CD14-positive monocyte (primary cell): Measurements from ENCODE around the gene PPP2R2C. TPM values are rescaled to one million over a fixed set of nuclear protein-coding genes. Genes with fewer than 3 reads are reported as not detected.

Source experiments
- DNase-seq, 3 donors: peaks; one replicate each; pipeline ENCODE4 v3.0.0-alpha.2; 2011 to 2022
- H2AFZ ChIP-seq: 2 replicates; pipeline ENCODE4 v1.6.0; 2012; ENCODE audit warnings: mild to moderate bottlenecking, low read depth, low read length, inconsistent platforms; ENCODE audit not compliant: insufficient read depth, poor library complexity, severe bottlenecking
- H3K27ac ChIP-seq, 2 donors: 1 replicate in 1 of 2; 2 replicates in 1 of 2; pipeline ENCODE4 v1.5.1; 2012 to 2013; ENCODE audit warnings: low read length in 2 of 2, control low read depth in 1 of 2, inconsistent platforms in 1 of 2, low read depth in 1 of 2, mild to moderate bottlenecking in 1 of 2
- H3K27me3 ChIP-seq, 2 donors: one replicate each; pipeline versions ENCODE4 v1.6.0 to v1.6.1; 2011 to 2013; ENCODE audit warnings: low read length in 2 of 2; ENCODE audit not compliant: control insufficient read depth in 2 of 2, insufficient read depth in 2 of 2
- H3K36me3 ChIP-seq, 2 donors: replicated peaks in 1 of 2; 1 replicate in 1 of 2; 2 replicates in 1 of 2; pipeline versions ENCODE4 v1.5.1 to v1.6.1; 2012 to 2013; ENCODE audit warnings: low read length in 2 of 2, control low read depth in 1 of 2, inconsistent platforms in 1 of 2, mild to moderate bottlenecking in 1 of 2; ENCODE audit not compliant: insufficient read depth in 2 of 2, control insufficient read depth in 1 of 2
- H3K4me1 ChIP-seq, 2 donors: 1 replicate in 1 of 2; 2 replicates in 1 of 2; pipeline versions ENCODE4 v1.5.1 to v1.6.1; 2012 to 2013; ENCODE audit warnings: low read length in 2 of 2, control low read depth in 1 of 2, inconsistent platforms in 1 of 2, mild to moderate bottlenecking in 1 of 2, moderate library complexity in 1 of 2; ENCODE audit not compliant: insufficient read depth in 2 of 2, control insufficient read depth in 1 of 2
- H3K4me2 ChIP-seq: replicated peaks from 2 replicates; pipeline ENCODE3; 2012; ENCODE audit warnings: low read length, moderate library complexity, mild to moderate bottlenecking; ENCODE audit not compliant: poor library complexity, severe bottlenecking; ENCODE audit errors: extremely low read depth
- H3K4me3 ChIP-seq, 3 experiments: fragments of 200-600 bp in 1 of 3; sonication (generic) in 1 of 3; replicated peaks in 1 of 3; 1 replicate in 2 of 3; 2 replicates in 1 of 3; pipeline ENCODE4 v1.5.1; 2011 to 2013; ENCODE audit warnings: low read length in 3 of 3, mild to moderate bottlenecking in 3 of 3, control low read depth in 2 of 3, low read depth in 2 of 3, inconsistent platforms in 1 of 3, moderate library complexity in 1 of 3
- H3K79me2 ChIP-seq: 2 replicates; pipeline ENCODE4 v1.6.0; 2012; ENCODE audit warnings: mild to moderate bottlenecking, control low read depth, inconsistent platforms, low read length, moderate library complexity; ENCODE audit not compliant: insufficient read depth
- H3K9ac ChIP-seq: 2 replicates; pipeline ENCODE4 v1.6.0; 2017; ENCODE audit warnings: low read length, mild to moderate bottlenecking; ENCODE audit not compliant: insufficient read depth, poor library complexity, severe bottlenecking
- H3K9me3 ChIP-seq, 2 donors: replicated peaks in 1 of 2; 1 replicate in 1 of 2; 2 replicates in 1 of 2; pipeline versions ENCODE4 v1.5.1 to v1.6.1; 2012 to 2013; ENCODE audit warnings: low read length in 2 of 2, control low read depth in 1 of 2; ENCODE audit not compliant: control insufficient read depth in 1 of 2, insufficient read depth in 1 of 2
- H4K20me1 ChIP-seq: 2 replicates; pipeline ENCODE4 v1.6.0; 2012; ENCODE audit warnings: mild to moderate bottlenecking, low read length, control low read depth, moderate library complexity; ENCODE audit not compliant: insufficient read depth
- H3K27ac Mint-ChIP-seq, 7 donors: one replicate each; pipeline ENCODE4 v1.8.0; 2020; ENCODE audit warnings: mild to moderate bottlenecking in 7 of 7, mixed read lengths in 7 of 7, moderate library complexity in 6 of 7, inconsistent platforms in 2 of 7
- H3K27me3 Mint-ChIP-seq, 3 donors: one replicate each; pipeline ENCODE4 v1.8.0; 2021 to 2022; ENCODE audit warnings: low read depth in 3 of 3, mild to moderate bottlenecking in 3 of 3, mixed read lengths in 3 of 3, moderate library complexity in 3 of 3, inconsistent platforms in 1 of 3
- H3K36me3 Mint-ChIP-seq, 2 donors: one replicate each; pipeline ENCODE4 v1.8.0; 2020; ENCODE audit warnings: mixed read lengths in 2 of 2, inconsistent platforms in 1 of 2, mild to moderate bottlenecking in 1 of 2
- H3K4me1 Mint-ChIP-seq: one replicate; pipeline ENCODE4 v1.8.0; 2020; ENCODE audit warnings: mild to moderate bottlenecking, mixed read lengths
- H3K4me3 Mint-ChIP-seq, 2 donors: one replicate each; pipeline ENCODE4 v1.8.0; 2020; ENCODE audit warnings: mild to moderate bottlenecking in 2 of 2, mixed read lengths in 2 of 2, moderate library complexity in 1 of 2
- H3K9me3 Mint-ChIP-seq, 7 donors: one replicate each; pipeline ENCODE4 v1.8.0; 2020 to 2022; ENCODE audit warnings: mixed read lengths in 7 of 7, mild to moderate bottlenecking in 6 of 7, moderate library complexity in 6 of 7, inconsistent platforms in 2 of 7
- CTCF ChIP-seq: fragments of 200-600 bp; IDR thresholded peaks from one replicate; pipeline ENCODE4 v1.8.0; 2022; ENCODE audit warnings: antibody characterized with exemption, mild to moderate bottlenecking
- WGBS: methylation state at CpG from one replicate; pipeline ENCODE4 v1.1.5; 2013; ENCODE audit warnings: missing lambda C conversion rate; ENCODE audit not compliant: insufficient coverage; 5-methylcytosine and 5-hydroxymethylcytosine counted together
- intact Hi-C, 2 donors: fragments of 100-400 bp; cut with micrococcal nuclease; formaldehyde crosslinking; loops; one replicate each; pipeline versions ENCODE4 v1.15.0 to v1.15.1; 2023
- polyA plus RNA-seq, 3 donors: library from polyadenylated mRNA; depleted of rRNA in 1 of 3; unstranded in 2 of 3; stranded (reverse) in 1 of 3; fragments of 300-500 nt in 2 of 3; fragments of >200 nt in 1 of 3; fragmentation: Illumina TruSeq in 2 of 3; gene quantifications; 1 replicate in 2 of 3; 2 replicates in 1 of 3; pipeline ENCODE4 v1.2.3, GENCODE V29; 2012 to 2021

PPP2R2C gene
- polyA plus RNA-seq, 3 donors: not detected

GRCh38 chr4:6293097-6293445 is 179.3 kb downstream of the PPP2R2C start:
- Histone ChIP-seq H3K4me3 (no peak overlapping the region), H3K9ac (no peak overlapping the region), H3K79me2 (no peaks in the 10 kb centered on the region), H3K4me1 (no peaks in the 10 kb centered on the region), H3K27ac (no peak overlapping the region), H2AFZ (no peak overlapping the region), H3K36me3 (no peaks in the 10 kb centered on the region), H3K27me3 (no peaks in the 10 kb centered on the region), H3K9me3 (no peaks in the 10 kb centered on the region), H3K4me2 (no peak overlapping the region), H4K20me1 (no peaks in the 10 kb centered on the region)
- DNase-seq: no peak
- Mint-ChIP-seq H3K27me3 (peaks cover 3 to 7% (median 4%) of the 10 kb centered on the region in 3 donors), H3K4me1 (no peaks in the 10 kb centered on the region), H3K36me3 (no peaks in the 10 kb centered on the region), H3K27ac (no peak overlapping the region), H3K9me3 (no peaks in the 10 kb centered on the region), H3K4me3 (no peak overlapping the region)
- 97% methylated on average over 8 of the region's 8 CpGs for WGBS
- no peak for TF ChIP-seq CTCF
- intact Hi-C loops: no loop called here

- TF ChIP-seq CTCF: no peak
- H3K9me3 Mint-ChIP-seq: no peaks in the 10 kb centered on the region
- H2AFZ ChIP-seq: no peak overlapping the region
- no peak overlapping the region for H3K9ac ChIP-seq
- no peak overlapping the region for H3K27ac ChIP-seq
- H3K4me1 Mint-ChIP-seq: no peaks in the 10 kb centered on the region
- WGBS: 86% methylated on average over 12 of the region's 13 CpGs
- H3K4me3 Mint-ChIP-seq: no peak overlapping the region
- H3K36me3 Mint-ChIP-seq: no peaks in the 10 kb centered on the region
- H3K4me3 ChIP-seq: no peak overlapping the region
- intact Hi-C loops: no loop called here
- H3K9me3 ChIP-seq: no peaks in the 10 kb centered on the region
- no peaks in the 10 kb centered on the region for H3K27me3 ChIP-seq
- DNase-seq: no peak
- no peaks in the 10 kb centered on the region for H3K79me2 ChIP-seq
- no peaks in the 10 kb centered on the region for H3K36me3 ChIP-seq
- H3K4me2 ChIP-seq: no peak overlapping the region
- H3K4me1 ChIP-seq: no peaks in the 10 kb centered on the region
- peaks cover 3 to 7% (median 4%) of the 10 kb centered on the region in 3 donors for H3K27me3 Mint-ChIP-seq
- H4K20me1 ChIP-seq: no peaks in the 10 kb centered on the region
- H3K27ac Mint-ChIP-seq: no peak overlapping the region
These were observed 179.9 kb downstream of the PPP2R2C start for GRCh38 chr4:6292376-6293096.
